Lower lobe of right lung (tissue), 2 donors: ENCODE measurements around the gene CMTM8. TPM values are rescaled to one million over a fixed set of nuclear protein-coding genes. Genes with fewer than 3 reads are reported as not detected.
"Not testable (repeated sequence)": the region's sequence is repeated elsewhere in the genome, so short reads cannot be mapped to it uniquely, and the experiment has no call there.

ENCODE experiments used
- ATAC-seq, 2 donors: fragments of 200-7000 bp; cut with Tn5 transposase; one replicate each; pipeline ENCODE4 v1.9.1; 2020 to 2022; ENCODE audit warnings: mild to moderate bottlenecking in 2 of 2, moderate library complexity in 2 of 2
- DNase-seq: peaks from one replicate; pipeline ENCODE4 v3.0.0-alpha.2; 2020
- H3K27ac ChIP-seq: fragments of 200-600 bp; one replicate; pipeline ENCODE4 v1.8.0; 2022
- H3K27me3 ChIP-seq: fragments of 200-600 bp; one replicate; pipeline ENCODE4 v1.8.0; 2022; ENCODE audit warnings: low read depth
- H3K36me3 ChIP-seq: fragments of 200-600 bp; one replicate; pipeline ENCODE4 v1.8.0; 2022; ENCODE audit warnings: mild to moderate bottlenecking
- H3K4me1 ChIP-seq: fragments of 200-600 bp; one replicate; pipeline ENCODE4 v1.8.0; 2022
- H3K4me3 ChIP-seq: fragments of 200-600 bp; one replicate; pipeline ENCODE4 v1.8.0; 2022; ENCODE audit warnings: mild to moderate bottlenecking
- H3K9me3 ChIP-seq: fragments of 200-600 bp; one replicate; pipeline ENCODE4 v1.8.0; 2022
- intact Hi-C: fragments of 100-400 bp; cut with DNase I; formaldehyde crosslinking; loops from one replicate; pipeline ENCODE4 v1.11.0; 2022
- total RNA-seq: library from RNA; stranded (reverse); fragmentation: NEBNext Ultra II Directional; extraction: Animal tissue kit (Norgen Biotek cat#: 25700); gene quantifications from one replicate; pipeline ENCODE4 v1.2.1, GENCODE V29; 2021
- TF ChIP-seq, protein P1 (sequence below): fragments of 200-600 bp; IDR thresholded peaks from one replicate; pipeline ENCODE4 v1.8.0; 2022; ENCODE audit warnings: antibody characterized with exemption, mild to moderate bottlenecking
- donor health status: DM: no; HTN: yes; CAD: no; lungs with severe emphysema.

Gene CMTM8
- total RNA-seq, 1 donor from 2014 or later = 25.6 TPM

DNA sequence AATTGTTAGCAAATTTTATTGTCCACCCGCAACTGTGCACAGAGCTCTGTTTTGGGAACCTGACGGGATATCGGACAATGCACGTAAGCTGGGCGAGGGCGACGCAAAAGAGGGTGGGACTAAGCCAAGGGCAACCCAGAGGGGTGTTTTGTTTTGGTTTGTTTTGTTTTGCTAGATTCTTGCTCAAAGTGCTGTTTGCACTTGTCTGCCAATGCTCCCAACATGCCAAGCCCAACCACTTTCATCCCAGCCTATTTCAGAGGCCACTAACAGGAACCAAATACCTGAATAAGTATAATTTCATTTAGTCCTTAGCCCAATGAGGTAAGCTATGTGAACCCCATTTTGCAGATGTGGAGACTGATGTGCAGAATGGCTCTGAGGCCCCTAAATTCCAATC is 143.4 kb downstream of the CMTM8 start:
- no peaks in the 10 kb centered on the region for H3K36me3 ChIP-seq
- DNase-seq = no peak
- no peaks in the 10 kb centered on the region for H3K4me1 ChIP-seq
- TF ChIP-seq, protein P1, sequence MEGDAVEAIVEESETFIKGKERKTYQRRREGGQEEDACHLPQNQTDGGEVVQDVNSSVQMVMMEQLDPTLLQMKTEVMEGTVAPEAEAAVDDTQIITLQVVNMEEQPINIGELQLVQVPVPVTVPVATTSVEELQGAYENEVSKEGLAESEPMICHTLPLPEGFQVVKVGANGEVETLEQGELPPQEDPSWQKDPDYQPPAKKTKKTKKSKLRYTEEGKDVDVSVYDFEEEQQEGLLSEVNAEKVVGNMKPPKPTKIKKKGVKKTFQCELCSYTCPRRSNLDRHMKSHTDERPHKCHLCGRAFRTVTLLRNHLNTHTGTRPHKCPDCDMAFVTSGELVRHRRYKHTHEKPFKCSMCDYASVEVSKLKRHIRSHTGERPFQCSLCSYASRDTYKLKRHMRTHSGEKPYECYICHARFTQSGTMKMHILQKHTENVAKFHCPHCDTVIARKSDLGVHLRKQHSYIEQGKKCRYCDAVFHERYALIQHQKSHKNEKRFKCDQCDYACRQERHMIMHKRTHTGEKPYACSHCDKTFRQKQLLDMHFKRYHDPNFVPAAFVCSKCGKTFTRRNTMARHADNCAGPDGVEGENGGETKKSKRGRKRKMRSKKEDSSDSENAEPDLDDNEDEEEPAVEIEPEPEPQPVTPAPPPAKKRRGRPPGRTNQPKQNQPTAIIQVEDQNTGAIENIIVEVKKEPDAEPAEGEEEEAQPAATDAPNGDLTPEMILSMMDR = no peak
- no peaks in the 10 kb centered on the region for H3K27me3 ChIP-seq
- no peaks in the 10 kb centered on the region for H3K9me3 ChIP-seq
- ATAC-seq = no peak
- no peak overlapping the region for H3K27ac ChIP-seq
- no peak overlapping the region for H3K4me3 ChIP-seq
- intact Hi-C loops = no loop called here

DNA sequence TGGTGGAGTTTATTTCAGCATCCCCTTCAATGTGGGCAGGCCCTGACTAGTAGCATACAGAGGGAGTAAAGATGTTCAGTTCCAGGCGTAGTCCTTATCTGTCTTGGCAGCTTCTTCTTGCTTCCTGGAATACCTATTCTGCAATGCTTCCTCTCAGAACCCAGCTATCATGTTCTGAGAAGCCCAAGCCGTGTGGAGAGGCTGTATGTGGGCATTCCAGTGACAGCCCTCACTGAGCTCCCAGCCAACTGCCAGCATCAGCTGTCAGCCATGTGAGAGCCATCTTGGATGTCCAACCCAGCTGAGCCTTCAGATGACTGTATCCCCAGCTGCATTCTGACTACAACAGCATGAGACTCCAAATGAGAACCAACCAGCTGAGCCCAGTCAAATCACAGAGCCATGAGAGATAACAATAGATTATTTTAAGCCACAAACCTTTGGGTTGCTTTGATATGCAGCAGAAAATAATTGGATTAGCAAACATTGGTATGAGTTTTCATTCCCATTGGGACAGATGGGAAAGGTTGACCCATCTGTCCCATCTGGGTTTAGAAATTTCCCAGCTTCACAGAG is 144.7 kb downstream of the CMTM8 start:
- Histone ChIP-seq H3K4me3 (no peak overlapping the region), H3K4me1 (no peaks in the 10 kb centered on the region), H3K36me3 (no peaks in the 10 kb centered on the region), H3K27ac (no peak overlapping the region), H3K9me3 (no peaks in the 10 kb centered on the region), H3K27me3 (no peaks in the 10 kb centered on the region)
- intact Hi-C loops = no loop called here
- TF ChIP-seq, protein P1 = no peak
- no peak for DNase-seq
- no peak for ATAC-seq

DNA sequence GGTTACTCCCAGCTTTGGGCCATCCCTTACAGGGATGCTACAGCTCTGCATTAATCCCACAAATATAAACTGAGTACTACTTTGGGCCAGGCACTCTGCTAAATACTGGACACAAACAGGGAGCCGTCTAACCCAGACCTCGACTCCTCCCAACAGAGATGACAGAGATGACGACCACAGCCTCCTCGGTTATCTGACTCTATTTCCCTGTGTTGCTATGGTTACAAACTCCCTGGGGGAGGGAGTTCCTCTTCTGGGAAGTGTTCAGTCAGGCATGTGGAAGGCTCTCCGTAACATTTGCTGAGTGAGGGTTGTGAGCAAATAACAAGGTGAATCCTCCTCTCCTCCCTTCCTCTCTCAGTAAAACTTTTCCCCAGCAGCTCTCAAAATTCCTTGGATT is 146.5 kb downstream of the CMTM8 start:
- no peaks in the 10 kb centered on the region for H3K36me3 ChIP-seq
- ATAC-seq (peak; percentile 59 to 80), DNase-seq (no peak)
- H3K27me3 ChIP-seq = no peaks in the 10 kb centered on the region
- TF ChIP-seq, protein P1 = no peak
- no peaks in the 10 kb centered on the region for H3K4me1 ChIP-seq
- no peak overlapping the region for H3K4me3 ChIP-seq
- no peak overlapping the region for H3K27ac ChIP-seq
- no peaks in the 10 kb centered on the region for H3K9me3 ChIP-seq
- intact Hi-C loops = no loop called here

DNA sequence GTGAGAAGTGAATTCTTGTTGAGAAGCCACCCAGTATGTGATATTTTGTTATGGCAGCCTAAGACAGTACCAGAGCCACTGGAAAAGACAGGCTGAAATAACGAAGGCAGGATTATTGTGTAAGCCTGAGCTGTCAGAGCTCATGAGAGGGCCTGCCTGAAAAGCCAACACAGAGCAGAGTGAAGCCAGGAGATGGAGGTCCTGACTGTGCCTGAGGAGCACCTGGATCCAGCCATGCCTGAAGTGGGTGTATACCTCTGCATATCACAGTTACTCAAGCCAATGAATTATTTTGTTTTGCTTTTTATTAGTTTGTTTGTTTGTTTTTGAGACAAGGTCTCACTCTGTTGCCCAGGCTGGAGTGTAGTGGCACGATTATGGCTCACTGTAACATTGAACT is 149.0 kb downstream of the CMTM8 start:
- no peak for ATAC-seq
- intact Hi-C loops = no loop called here

DNA sequence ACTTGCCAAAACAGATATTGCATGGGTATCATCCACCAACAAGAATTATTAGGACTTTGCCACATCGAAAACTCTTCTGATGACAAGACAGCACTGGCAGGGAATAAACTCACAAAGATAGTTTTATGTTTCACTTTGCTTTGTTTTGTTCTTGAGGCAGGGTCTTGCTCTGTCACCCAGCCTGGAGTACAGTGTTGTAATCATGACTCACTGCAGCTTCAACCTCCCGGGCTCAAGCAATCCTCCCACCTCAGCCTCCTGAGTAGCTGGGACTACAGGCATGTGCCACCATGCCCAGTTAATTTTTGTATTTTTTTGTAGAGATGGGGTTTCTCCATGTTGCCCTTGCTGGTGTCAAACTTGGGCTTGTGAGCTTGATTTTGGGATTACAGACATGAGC is 151.1 kb downstream of the CMTM8 start:
- intact Hi-C loops, H3K4me3 ChIP-seq, H3K36me3 ChIP-seq, ATAC-seq, H3K9me3 ChIP-seq, DNase-seq, H3K27ac ChIP-seq, H3K27me3 ChIP-seq: not testable (repeated sequence)
- peaks cover 17% of the 10 kb centered on the region for H3K4me1 ChIP-seq

More for the DNA sequence above, 149.0 kb downstream of the CMTM8 start:
- no peak for DNase-seq
- Histone ChIP-seq H3K36me3 (no peaks in the 10 kb centered on the region), H3K27me3 (no peaks in the 10 kb centered on the region), H3K27ac (no peak overlapping the region), H3K4me3 (no peak overlapping the region), H3K9me3 (no peaks in the 10 kb centered on the region), H3K4me1 (peaks cover 8% of the 10 kb centered on the region)
- TF ChIP-seq, protein P1 = no peak

DNA sequence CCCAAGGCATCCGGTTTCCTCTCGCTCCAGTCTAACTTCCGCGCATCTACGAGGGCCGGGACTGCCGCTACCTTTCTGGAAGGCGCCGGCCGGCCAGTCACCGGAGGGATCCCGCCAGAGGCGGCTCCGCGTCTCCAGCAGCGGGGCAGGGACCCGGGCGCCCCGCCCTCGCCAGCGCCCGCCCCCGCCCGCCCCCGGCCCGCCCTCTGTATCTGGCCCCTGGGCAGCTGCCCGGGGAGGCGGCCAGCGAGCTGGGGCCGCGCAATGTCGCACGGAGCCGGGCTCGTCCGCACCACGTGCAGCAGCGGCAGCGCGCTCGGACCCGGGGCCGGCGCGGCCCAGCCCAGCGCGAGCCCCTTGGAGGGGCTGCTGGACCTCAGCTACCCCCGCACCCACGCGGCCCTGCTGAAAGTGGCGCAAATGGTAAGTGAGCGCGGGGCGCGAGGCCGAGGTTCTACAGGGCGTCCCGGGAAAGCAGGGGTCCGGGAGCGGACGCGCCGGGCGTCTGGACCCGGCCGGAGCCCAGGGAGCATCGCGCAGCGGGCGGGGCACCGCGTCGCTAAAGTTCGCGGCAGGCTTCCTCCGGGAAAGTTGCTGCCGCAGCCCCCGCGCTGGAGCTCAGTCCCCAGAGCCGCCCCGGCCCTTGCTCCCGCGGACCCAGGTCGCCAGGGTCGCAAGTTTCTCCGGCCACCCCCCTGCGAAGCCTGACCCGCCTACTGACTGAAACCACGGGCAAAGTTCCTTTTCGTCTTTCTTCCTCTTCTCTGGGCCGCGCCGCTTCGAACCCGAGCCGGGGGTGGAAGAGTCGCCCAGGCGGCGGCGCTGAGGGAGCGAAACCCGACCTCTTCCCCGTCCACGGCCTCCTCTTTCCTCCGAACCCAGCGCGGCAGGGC is 153.4 kb downstream of the CMTM8 start, which contains the start of gene CMTM7:
TSS of gene CMTM7 (plus strand) at position 211 of the 893 bp plus-strand sequence. CDS start at position 265, 54 bp downstream.
- H3K27me3 ChIP-seq = no peaks in the 10 kb centered on the region
- TF ChIP-seq, protein P1 = no peak
- intact Hi-C loops = loop anchor here (10.0 kb wide), 1 partner anchor 73 kb away; no protein-coding TSS in a partner anchor

More for the DNA sequence above, 153.4 kb downstream of the CMTM8 start, which contains the start of gene CMTM7:
- Histone ChIP-seq H3K4me3 (peak within 1 kb of the TSS; percentile 91), H3K4me1 (peaks cover 19% of the 10 kb centered on the region), H3K27ac (peak within 1 kb of the TSS; percentile 94), H3K36me3 (no peaks in the 10 kb centered on the region), H3K9me3 (no peaks in the 10 kb centered on the region)
- peak; percentile 87 for DNase-seq
- ATAC-seq = peak; percentile 94 to 95
